ENCODE results near the gene RXFP1. TPM values are rescaled to one million over a fixed set of nuclear protein-coding genes. Genes with fewer than 3 reads are reported as not detected.

Gene RXFP1
- total RNA-seq, 1 experiment from 2014 or later = not detected

- TF ChIP-seq, protein P1, sequence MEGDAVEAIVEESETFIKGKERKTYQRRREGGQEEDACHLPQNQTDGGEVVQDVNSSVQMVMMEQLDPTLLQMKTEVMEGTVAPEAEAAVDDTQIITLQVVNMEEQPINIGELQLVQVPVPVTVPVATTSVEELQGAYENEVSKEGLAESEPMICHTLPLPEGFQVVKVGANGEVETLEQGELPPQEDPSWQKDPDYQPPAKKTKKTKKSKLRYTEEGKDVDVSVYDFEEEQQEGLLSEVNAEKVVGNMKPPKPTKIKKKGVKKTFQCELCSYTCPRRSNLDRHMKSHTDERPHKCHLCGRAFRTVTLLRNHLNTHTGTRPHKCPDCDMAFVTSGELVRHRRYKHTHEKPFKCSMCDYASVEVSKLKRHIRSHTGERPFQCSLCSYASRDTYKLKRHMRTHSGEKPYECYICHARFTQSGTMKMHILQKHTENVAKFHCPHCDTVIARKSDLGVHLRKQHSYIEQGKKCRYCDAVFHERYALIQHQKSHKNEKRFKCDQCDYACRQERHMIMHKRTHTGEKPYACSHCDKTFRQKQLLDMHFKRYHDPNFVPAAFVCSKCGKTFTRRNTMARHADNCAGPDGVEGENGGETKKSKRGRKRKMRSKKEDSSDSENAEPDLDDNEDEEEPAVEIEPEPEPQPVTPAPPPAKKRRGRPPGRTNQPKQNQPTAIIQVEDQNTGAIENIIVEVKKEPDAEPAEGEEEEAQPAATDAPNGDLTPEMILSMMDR (conservative IDR thresholded peaks at IDR 0.05; ENCODE audit: low read depth, low read length) = no peak
- no peak for TF ChIP-seq EZH2 (IDR thresholded peaks at IDR 0.05; ENCODE audit: borderline replicate concordance, low read depth, low read length, poor library complexity, severe bottlenecking)
- DNase-seq (ENCODE audit: low spot score) = no peak
- intact Hi-C loops (cut with micrococcal nuclease; ENCODE audit: unreplicated experiment) = no loop called here
- Histone ChIP-seq H3K36me3 (ENCODE audit: insufficient read depth, low read length, poor library complexity, severe bottlenecking) (peaks cover 39% of the 10 kb centered on the region), H3K27me3 (replicated peaks; ENCODE audit: insufficient read depth, low read depth, low read length, poor library complexity) (no peaks in the 10 kb centered on the region), H3K4me3 (ENCODE audit: low read depth, low read length, poor library complexity, severe bottlenecking) (no peak overlapping the region), H3K27ac (ENCODE audit: low read depth, low read length, poor library complexity, severe bottlenecking) (no peak overlapping the region), H3K9me3 (ENCODE audit: low read depth, low read length, poor library complexity, severe bottlenecking) (no peaks in the 10 kb centered on the region), H3K4me1 (ENCODE audit: insufficient read depth, low read length, poor library complexity, severe bottlenecking) (peaks cover 6% of the 10 kb centered on the region)
- ChIA-PET POLR2A (ENCODE audit: low non-redundant PET) (no interaction called here), CTCF (no interaction called here)
- no TSS peak for BruUV-seq (replicated peaks)
These were observed 145.2 kb downstream of the RXFP1 start for GRCh38 chr4:158666892-158667291.

GRCh38 chr4:158667651-158668198, 146.0 kb downstream of the RXFP1 start:
- intact Hi-C loops (cut with micrococcal nuclease; ENCODE audit: unreplicated experiment) = no loop called here
- ChIA-PET POLR2A (ENCODE audit: low non-redundant PET) (no interaction called here), CTCF (interaction anchor here (0.7 kb wide), 1 partner anchor 180 kb away, joined by 3 read pairs; no protein-coding TSS in a partner anchor)
- BruUV-seq (replicated peaks) = no TSS peak
- no peak overlapping the region for H3K4me3 ChIP-seq (ENCODE audit: low read depth, low read length, poor library complexity, severe bottlenecking)
- TF ChIP-seq, protein P1 (conservative IDR thresholded peaks at IDR 0.05; ENCODE audit: low read depth, low read length) = peak; percentile 72
- TF ChIP-seq EZH2 (IDR thresholded peaks at IDR 0.05; ENCODE audit: borderline replicate concordance, low read depth, low read length, poor library complexity, severe bottlenecking) = no peak
- H3K36me3 ChIP-seq (ENCODE audit: insufficient read depth, low read length, poor library complexity, severe bottlenecking) = peaks cover 39% of the 10 kb centered on the region
- H3K27ac ChIP-seq (ENCODE audit: low read depth, low read length, poor library complexity, severe bottlenecking) = no peak overlapping the region
- H3K27me3 ChIP-seq (replicated peaks; ENCODE audit: insufficient read depth, low read depth, low read length, poor library complexity) = no peaks in the 10 kb centered on the region
- no peaks in the 10 kb centered on the region for H3K9me3 ChIP-seq (ENCODE audit: low read depth, low read length, poor library complexity, severe bottlenecking)
- peaks cover 7% of the 10 kb centered on the region for H3K4me1 ChIP-seq (ENCODE audit: insufficient read depth, low read length, poor library complexity, severe bottlenecking)
- DNase-seq (ENCODE audit: low spot score) = peak; percentile 55

- Histone ChIP-seq H3K9me3 (ENCODE audit: low read depth, low read length, poor library complexity, severe bottlenecking) (no peaks in the 10 kb centered on the region), H3K4me3 (ENCODE audit: low read depth, low read length, poor library complexity, severe bottlenecking) (no peak overlapping the region), H3K4me1 (ENCODE audit: insufficient read depth, low read length, poor library complexity, severe bottlenecking) (peaks cover 14% of the 10 kb centered on the region), H3K36me3 (ENCODE audit: insufficient read depth, low read length, poor library complexity, severe bottlenecking) (peaks cover 39% of the 10 kb centered on the region), H3K27ac (ENCODE audit: low read depth, low read length, poor library complexity, severe bottlenecking) (no peak overlapping the region), H3K27me3 (replicated peaks; ENCODE audit: insufficient read depth, low read depth, low read length, poor library complexity) (no peaks in the 10 kb centered on the region)
- ChIA-PET CTCF (no interaction called here), POLR2A (ENCODE audit: low non-redundant PET) (no interaction called here)
- no TSS peak for BruUV-seq (replicated peaks)
- intact Hi-C loops (cut with micrococcal nuclease; ENCODE audit: unreplicated experiment) = no loop called here
- no peak for TF ChIP-seq EZH2 (IDR thresholded peaks at IDR 0.05; ENCODE audit: borderline replicate concordance, low read depth, low read length, poor library complexity, severe bottlenecking)
- TF ChIP-seq, protein P1 (conservative IDR thresholded peaks at IDR 0.05; ENCODE audit: low read depth, low read length) = no peak
- no peak for DNase-seq (ENCODE audit: low spot score)
These were observed 147.6 kb downstream of the RXFP1 start for GRCh38 chr4:158669310-158669709.
